Cardiac septum (tissue), 1 donor: ENCODE data around the gene GPSM1. TPM values are rescaled to one million over a fixed set of nuclear protein-coding genes. Genes with fewer than 3 reads are reported as not detected.

Source experiments
- DNase-seq: peaks from one replicate; pipeline ENCODE4 v3.0.0-alpha.2; 2020; ENCODE audit warnings: low spot score
- intact Hi-C: fragments of 100-400 bp; cut with DNase I; formaldehyde crosslinking; loops from one replicate; pipeline ENCODE4 v1.14.0; 2022
- total RNA-seq: library from RNA; stranded (reverse); fragmentation: NEBNext Ultra II Directional; extraction: Animal tissue kit (Norgen Biotek cat#: 25700); gene quantifications from one replicate; pipeline ENCODE4 v1.2.1, GENCODE V29; 2021
- donor health status: DM: no; HTN: no; CAD: no.

Gene GPSM1
- total RNA-seq, 1 donor from 2014 or later, result 35.1 TPM

DNA sequence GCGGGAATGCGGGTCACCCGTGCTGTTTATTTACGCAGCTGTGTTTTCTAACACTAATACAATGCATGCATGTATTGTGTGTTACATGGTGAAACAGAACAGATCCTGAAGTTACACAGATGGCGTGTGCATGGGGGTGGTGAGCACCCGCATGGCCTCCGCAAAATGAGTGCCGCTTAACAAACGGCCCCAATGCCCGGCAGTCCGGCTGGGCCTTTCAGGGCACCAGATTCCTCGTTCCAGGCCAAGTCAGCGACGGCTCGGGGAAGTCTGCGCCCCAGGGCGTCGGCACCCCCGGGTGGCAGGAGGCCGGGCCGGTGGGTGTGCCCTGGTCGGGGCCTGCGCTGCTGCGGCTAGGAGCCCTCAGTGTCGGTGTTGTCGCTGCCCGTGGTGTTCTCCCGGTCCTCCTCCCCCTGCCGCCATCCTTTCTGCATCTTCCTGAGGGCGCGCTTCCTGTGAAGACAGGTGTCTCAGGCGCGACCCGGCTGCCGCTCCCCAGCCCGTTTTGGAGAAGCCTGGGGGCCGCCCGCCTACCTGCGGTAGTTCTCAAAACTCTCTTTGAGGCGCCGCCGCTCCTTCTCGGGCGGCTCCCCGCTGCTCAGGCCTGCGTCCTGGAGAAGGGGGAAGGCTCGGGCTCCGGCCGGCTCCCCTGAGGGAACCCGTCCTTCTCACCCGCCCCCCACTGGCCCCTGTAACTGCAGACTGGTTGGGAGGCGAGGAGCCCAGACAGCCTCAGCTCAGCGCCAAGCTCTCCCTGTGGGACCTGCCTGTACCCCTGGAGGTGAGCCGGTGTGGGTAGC is 36.8 kb downstream of the GPSM1 start:
- intact Hi-C loops, result loop anchor here (1.0 to 2.0 kb wide), 3 partner anchors 18 to 36 kb away; partner anchors contain the start of gene SNAPC4
- no peak for DNase-seq

DNA sequence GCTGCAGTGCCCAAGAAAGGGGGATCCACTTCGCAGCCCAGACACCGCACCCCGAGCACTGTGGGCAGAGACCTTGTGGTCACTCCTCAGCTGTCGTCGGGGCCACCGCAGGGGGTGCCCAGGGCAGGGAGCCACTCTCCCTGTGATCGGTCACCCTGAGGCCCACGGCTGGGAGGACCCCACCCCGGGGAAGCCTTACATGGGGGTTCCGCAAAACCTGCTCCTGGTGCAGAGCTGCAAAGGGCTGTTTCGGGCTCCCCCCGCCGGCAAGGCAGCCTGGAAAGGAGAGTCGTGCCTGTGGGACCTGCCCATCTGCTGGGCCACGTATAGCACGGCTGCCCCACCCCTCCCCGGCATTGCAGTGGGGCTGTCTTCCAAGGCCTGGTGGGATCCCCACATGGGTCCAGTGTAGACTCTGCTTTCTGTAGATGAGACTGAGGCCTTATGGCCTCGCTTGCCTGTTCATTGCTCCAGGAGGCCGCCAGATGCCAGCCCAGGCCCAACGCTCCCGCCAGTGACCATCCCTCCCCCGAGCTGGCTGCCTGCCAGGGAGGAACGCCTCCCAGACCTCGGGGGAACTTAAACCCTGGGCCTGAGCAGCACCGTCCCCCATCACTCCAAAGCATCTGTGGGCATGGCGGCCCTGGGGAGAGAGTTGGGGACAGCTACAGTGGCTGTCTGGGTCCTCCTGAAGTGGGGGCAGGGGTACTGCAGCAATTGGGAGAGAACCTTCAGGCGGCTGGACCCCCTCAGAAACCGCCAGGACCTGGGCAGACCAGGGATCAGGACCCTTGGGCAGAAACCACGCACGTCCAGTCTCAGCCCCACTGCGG is 37.8 kb downstream of the GPSM1 start:
- intact Hi-C loops, result no loop called here
- DNase-seq, result no peak

DNA sequence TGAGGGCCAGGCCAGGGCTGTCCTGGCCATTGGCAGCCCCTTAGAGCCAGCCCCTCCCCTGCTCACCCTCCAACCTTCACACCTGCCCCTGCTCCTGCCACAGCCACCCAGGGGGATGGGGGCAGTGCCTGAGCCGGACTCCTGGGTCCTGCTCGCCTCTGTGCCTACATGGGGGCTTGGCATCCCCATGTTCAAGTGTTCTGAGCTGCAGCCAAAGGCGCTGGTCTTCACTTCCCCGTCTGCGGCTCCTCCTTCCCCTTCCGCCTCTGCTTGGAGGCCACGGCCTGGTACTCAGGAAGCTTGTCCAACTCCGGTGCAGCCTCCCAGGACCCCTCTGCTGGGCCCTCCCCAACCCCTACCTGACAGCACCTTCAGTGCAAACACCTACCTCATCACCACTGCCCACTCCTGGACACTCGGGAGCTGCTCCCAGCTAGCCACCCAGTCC is 38.5 kb downstream of the GPSM1 start:
- intact Hi-C loops, result no loop called here
- DNase-seq, result no peak

DNA sequence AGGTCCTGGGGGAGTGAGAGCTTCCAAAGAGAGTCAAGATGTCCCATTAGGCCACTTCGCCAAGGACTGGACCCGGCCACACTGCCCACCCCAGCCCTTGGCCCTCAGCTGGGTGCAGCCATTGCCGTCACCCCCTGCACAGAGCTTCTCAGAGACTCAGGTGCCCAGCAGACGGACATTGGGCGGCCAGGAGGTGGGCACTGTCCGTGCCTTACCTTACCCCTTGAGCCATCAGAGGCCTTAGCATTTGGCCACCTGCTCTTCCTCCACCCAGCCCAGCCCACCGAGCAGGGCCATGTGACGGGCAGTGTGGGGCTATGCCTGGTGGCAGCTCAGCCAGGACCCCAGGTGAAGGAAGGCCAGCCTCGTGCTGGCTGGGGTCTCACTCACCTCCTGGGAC is 39.5 kb downstream of the GPSM1 start:
- no peak for DNase-seq
- intact Hi-C loops, result no loop called here

DNA sequence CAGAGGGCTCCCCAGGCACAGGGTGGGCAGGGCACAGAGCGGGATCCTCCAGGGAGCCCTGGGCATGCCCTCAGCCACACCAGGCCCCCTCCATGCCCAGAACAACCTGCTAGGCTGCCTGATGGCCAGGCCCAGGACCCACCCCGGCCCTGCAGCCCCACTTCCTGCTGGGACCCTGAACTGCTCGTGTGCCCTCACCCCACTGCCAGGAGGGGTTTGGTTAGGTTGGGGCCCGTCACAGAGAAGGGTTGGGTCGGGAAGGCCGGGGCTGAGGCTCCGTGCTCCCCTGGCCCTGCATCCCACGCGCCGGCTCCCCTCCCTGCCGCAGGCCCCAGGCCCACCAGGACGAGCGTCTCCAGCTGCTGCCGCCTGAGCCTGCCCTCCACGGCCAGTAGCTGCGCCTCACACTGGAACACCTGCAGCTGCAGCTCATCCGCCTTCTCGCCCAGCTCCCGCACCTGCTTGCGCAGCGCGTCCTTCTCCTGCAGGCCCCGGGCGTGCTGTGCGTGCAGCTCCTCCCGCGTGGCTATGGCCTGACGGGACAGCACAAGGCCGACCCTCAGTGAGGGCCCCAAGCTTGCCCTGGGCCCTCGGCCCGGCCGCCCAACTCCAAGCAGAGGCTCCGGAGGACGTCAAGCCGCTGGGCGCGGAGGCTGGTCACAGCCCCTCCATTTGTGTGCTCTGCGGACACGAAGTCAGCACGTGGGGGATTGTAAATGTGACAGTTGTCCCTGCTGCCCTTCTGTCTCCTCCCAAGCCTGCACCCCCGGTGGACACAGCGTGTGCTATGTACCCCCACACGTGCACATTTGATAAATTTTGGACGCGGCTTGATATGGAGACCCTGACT is 40.2 kb downstream of the GPSM1 start:
- intact Hi-C loops, result no loop called here

DNA sequence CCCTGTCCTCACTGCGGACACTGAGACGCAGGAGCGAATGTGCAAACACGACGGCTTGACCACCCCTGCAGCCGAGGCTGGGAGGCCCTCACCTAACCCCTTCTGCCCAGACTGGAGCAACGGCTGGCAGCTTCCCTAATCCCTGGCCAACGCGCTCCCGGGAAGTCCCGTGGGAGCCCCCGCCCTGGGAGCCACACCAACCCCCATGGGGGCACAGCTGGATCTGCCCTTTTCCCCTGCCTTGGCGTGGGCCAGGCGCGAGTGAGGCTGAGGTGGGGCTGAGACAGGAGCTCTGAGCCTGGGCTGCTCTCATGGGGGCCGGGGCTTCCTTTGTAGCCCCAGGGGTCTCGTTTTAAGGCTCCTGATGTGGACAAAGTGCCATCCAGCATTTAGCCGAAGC is 40.9 kb downstream of the GPSM1 start:
- intact Hi-C loops, result no loop called here

More for the DNA sequence above, 40.2 kb downstream of the GPSM1 start:
- DNase-seq, result no peak

DNA sequence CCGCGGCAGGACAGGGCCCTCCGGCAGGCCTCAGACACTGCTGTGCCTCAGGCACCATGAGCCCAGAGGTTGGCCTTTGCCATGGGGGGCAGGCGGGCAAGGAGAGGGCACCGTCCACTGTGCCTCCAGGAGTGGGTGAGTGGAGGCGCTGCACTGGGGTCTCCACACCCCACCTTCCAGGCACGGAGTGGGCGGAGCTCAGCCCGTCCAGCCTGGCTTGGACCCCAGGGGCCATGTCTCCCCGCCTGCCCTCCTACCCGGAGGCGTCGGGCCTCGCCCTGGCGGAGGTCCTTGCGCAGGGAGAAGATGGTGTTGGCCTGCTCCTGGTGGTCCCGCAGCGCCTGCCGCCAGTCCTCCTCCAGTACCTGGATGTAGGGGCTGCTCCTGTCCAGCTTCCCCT is 42.7 kb downstream of the GPSM1 start:
- DNase-seq, result no peak

More for the DNA sequence above, 40.9 kb downstream of the GPSM1 start:
- no peak for DNase-seq

DNA sequence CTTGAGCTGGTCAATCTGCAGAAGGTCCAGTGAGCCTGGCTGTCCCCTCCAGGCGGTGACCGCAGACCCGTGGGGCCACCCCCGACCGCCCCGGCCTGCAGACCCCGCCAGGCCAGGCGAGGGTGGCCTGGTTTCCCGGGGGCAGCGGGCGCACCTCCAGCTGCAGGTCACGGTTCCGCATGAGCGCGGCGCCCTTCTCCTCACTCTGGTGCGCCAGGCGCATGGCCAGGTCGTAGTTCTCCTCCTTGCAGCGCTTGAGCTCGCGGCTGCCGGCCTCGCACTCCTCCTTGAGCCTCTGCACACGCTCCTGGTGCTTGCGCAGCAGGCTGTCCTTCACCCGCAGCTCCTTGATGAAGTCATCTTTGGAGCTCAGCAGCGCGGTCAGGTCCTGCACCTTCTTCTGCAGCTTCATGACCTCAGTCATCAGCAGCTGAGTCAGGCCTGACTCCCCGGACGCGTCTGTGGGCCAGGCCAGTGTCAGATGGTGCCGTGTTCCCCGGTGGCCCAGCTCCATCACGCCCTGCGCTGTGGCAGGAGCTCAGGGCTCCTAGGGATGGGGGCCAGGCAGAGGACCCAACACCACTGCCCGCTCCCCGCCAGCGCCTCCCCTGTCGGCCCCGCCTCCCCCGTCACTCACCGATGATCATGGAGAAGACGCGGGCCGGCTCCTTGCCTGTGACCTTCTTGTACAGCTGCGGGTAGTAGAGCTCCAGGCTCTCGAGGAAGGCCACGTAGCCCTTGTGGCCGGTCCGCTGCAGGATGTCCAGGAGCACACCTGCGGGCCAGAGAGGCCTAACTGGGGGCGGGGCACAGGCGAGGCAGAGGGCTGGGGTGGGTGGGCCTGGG is 43.6 kb downstream of the GPSM1 start:
- intact Hi-C loops, result no loop called here
- no peak for DNase-seq

More for the DNA sequence above, 42.7 kb downstream of the GPSM1 start:
- intact Hi-C loops, result no loop called here

DNA sequence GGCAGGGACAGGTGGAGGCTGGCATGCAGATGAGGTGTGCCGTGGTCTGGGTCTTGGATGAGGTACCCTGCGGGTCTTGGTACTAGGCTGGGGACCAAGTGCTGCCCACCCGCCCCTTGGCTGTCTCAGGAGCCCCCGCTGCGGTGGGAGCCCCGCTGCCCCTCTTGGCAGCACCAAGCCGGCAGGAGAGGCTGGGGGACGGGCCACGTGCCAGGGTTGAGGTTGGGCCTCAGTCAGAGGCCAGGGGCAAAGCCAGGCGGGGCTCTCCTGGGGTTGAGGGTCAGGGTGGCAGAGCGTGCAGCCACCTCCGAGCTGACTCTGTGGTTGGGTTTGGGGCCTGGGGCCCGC is 44.2 kb downstream of the GPSM1 start:
- no peak for DNase-seq
- intact Hi-C loops, result no loop called here

DNA sequence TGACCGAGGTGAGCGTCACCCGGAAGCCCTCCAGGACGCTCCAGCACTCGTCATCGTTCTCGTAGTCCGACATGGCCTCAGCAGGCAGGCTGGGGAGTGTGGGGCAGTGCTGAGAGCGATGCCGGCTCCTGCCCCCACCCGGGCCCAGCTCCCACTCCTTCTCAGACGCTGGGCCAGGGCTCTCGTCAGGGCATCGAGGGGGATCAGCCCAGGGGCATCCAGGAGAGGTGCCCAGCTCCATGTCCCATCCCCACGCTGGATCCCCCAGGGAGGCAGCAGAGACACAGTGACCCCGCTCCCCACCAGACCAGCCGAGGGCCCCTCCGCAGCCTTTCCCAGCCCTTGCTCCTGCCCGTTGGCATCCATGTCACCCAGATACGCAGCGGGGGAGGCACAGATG is 44.7 kb downstream of the GPSM1 start:
- intact Hi-C loops, result no loop called here
- no peak for DNase-seq

DNA sequence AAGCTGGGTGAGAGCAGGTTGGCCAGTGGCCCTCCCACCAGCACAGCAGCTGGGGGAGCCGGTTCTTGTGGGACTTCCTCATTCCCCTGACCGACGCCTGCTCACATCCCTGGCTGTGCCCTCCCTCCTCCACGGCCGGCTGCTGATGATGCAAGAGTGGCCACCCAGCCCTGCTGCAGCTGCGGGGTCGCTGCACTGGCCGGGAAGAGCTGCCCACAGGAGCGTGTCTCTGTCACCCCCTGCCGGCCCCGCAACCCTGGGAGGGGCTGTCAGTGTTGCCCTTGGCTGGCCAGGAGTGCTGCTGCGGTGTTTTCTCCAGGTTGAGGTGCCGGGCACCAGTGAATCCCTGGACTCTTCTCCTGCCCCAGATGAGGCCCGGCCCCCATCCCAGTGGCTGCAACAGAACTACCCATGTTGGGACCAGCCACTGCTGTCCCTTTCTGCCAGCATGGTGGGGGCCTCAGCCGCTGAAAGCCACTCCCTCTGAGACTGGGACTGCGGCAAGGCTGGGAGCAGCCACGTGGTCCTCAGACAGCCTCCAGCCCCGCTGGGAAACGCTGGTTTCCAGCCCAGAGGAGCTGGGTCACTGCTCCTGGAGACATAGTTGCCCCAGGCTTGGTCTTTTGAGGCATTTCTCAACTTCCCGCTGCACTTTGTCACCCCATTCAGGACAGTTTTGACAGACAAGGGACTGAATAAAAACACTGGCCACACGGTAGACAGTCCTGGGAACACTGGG is 45.4 kb downstream of the GPSM1 start:
- no peak for DNase-seq
- intact Hi-C loops, result no loop called here

DNA sequence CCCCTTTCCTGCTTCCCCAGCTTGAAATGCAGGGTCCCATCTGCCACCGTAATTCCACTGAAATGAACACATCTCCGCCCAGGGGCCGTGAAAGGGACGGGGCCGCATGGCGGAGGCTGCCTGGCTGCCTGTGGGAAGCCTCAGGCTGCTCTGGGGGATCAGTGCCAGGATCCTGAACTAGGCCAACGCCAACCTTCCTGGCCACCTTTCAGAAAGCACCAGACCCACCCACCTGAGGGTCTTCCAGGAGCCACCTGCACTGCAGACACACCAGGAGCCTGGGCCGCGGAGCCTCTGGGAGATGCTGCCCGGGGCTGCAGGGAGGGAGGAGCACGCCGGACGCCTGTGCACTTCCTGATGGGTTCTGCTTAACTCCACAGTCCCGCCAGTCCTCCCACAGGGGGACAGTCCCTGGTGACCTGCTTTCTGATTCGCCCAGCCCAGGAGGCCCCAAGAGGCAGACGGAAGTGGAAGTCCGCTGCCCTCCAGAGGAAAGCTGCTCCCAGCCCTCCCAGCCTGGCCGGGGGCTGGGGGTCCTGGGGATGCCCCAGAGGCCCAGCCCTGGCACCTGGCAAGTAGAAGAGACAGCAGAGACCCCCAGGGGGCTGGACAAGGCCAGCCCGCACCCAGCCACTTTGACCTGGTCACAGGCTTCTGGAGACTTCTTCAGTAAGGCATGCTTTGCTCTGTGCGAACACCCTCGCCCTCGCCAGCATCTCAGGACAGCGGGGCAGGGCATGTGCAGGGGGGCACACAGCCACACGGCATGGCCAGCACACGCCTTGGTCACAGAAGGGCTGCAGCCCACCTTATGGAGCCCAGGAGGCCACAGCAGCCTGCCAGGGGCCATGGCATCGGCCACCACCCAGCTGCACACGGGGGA is 46.2 kb downstream of the GPSM1 start, which contains the start of gene CARD9:
CARD9 (minus strand) TSS at position 370 of the 883 bp plus-strand sequence. CDS start 1,591 bp downstream, outside the sequence.
- DNase-seq, result no peak
- intact Hi-C loops, result no loop called here

DNA sequence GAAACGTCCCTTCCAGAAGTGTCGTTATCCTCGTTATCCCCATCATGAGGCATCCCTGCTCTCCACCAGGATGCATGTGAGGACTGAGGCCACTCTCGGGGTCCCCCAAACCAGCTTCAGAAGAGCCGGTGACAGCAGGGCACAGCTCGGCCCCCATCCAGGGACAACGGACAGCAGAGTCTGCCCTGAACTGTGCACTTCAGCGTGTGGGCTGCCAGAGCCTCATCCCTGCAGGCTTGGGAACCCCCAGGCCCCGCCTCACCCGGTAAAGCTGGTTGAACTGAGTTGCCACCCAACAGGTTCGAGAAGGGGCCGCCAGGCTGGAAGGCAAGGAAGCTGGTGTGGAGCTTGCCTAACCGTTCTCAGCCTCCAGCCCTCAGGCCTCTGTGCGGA is 46.8 kb downstream of the GPSM1 start:
- intact Hi-C loops, result no loop called here
- no peak for DNase-seq

DNA sequence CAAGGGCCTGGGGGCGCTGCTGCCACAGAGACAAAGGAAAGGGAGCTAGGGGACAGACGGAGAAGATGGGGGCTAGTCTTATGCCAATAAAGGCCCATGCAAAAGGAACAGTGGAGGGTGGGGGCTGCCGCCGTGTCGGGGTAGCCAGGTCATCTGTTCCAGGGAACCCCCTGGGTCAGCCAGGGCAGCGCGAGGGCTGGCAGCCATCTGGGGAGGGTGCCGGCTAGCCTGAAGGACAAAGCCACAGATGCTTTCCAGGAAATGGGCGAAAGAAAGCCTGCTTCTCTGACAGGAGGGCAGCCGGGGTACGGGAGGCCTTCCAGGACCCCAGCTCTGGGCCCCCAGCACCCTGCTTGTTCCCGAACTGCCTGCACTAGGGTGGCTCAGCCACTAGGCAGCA is 47.8 kb downstream of the GPSM1 start:
- DNase-seq, result no peak
- intact Hi-C loops, result no loop called here

DNA sequence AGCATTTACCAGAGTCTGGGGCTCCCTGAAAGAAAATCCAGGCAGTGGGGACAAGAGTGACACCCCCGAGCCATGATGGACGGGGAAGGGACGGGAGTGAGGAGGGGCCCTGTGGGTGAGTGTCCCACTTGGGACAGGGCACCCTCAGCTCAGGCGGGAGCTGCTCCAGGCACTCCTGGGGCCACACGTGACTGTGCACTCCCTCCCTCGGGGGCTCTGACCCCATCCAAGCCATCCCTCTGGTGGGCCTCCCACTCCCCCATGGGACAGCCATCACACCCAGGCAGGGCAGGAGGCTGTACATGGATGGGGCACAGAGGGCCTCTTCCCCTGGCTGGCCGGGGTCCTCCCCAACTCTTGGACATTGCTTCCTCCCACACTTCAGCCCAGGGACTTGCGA is 49.1 kb downstream of the GPSM1 start:
- no peak for DNase-seq
- intact Hi-C loops, result no loop called here

DNA sequence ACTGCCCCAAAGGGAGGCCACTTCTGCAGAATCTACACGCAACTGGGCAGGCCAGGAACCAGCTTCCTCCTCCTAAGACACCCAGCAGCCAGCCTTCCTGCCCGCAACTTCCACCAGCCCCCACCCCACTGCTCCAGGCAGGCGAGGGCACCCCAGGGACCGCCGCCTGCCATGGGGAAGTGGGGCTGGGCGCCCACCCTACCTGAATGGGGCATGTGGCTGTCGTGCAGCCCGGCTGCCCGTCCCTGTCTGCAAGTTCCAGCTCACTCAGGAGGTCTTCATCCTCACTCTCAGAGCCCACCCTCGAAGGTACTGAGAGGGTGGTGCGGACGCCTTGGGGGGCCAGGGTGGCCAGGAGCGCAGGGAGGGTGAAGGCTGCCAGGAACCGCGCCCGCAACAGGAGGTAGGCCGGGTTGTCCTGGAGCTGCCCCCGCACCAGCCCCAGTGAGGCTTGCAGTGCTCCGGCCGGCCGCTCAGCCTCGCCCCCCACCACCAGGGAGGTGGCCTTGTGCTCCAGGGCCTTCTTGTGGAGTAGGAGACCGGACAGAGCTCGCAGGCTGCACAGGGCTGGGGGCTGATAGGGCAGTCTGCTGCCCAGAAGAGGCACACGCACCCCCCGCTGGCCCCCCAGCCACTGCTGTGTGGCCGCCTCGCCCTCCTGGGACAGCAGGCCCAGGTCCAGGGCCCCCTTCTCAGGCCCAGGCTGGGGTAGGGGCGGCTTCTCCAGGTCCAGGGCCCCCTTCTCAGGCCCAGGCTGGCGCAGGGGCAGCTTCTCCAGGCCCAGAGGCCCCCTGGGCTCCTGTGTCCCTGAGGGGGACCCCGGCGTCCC is 50.2 kb downstream of the GPSM1 start:
- intact Hi-C loops, result no loop called here
- no peak for DNase-seq
